AG09309 (cell line): ENCODE measurements around the gene CAMK2A.

Experiments used
- DNase-seq: peaks from one replicate; pipeline ENCODE4 v3.0.0-alpha.2; 2010; ENCODE audit warnings: low read depth
- H3K4me3 ChIP-seq: 2 replicates; pipeline ENCODE4 v1.5.1; 2011; ENCODE audit warnings: mild to moderate bottlenecking, low read depth, low read length, moderate library complexity; ENCODE audit not compliant: control insufficient read depth
- TF ChIP-seq, protein P1 (sequence below): IDR thresholded peaks from 2 replicates; pipeline ENCODE4 v1.5.1; 2011; ENCODE audit warnings: mild to moderate bottlenecking, low read depth, low read length, inconsistent platforms; ENCODE audit not compliant: insufficient read depth, control insufficient read depth; ENCODE audit errors: missing control alignments

The CAMK2A gene

DNA sequence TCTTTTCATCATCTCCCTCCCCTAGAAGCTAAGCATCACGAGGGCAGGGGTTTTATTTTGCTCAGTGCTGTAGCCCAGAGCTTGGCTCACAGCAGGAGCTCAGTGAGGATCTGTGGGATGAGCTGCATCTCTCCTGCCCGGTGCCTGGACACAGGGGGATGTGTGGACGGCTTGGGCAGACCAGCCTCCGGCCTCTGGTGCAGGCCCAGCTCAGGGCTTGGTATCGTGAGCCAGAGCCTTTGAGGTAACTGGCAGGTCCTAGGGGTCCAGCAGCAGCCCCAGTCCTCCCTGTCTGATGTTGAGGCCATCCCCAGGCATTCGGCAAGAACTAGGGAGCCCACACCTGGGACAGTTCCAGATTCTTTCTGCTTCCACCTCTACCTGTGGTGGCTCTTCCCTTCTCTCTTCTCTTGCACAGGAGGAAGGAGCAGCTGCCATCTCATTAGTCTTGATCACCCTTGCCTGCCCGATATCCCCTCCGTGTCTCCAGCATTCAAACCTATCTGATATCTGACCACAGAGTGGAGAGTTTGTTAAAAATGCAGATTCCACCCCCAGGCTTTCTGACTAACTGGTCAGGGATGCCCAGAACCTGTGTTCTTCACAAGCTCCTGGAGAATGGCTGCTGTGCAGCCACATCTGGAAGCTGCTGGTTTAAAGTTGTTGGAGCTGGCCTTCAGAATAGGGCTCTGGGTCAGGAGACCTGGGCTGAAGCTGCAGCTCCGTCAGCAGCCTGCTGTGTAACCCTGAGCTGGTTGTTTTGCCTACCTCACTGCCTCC is 107.6 kb downstream of the CAMK2A start:
- no peak for DNase-seq
- no peak overlapping the region for H3K4me3 ChIP-seq
- TF ChIP-seq, protein P1, sequence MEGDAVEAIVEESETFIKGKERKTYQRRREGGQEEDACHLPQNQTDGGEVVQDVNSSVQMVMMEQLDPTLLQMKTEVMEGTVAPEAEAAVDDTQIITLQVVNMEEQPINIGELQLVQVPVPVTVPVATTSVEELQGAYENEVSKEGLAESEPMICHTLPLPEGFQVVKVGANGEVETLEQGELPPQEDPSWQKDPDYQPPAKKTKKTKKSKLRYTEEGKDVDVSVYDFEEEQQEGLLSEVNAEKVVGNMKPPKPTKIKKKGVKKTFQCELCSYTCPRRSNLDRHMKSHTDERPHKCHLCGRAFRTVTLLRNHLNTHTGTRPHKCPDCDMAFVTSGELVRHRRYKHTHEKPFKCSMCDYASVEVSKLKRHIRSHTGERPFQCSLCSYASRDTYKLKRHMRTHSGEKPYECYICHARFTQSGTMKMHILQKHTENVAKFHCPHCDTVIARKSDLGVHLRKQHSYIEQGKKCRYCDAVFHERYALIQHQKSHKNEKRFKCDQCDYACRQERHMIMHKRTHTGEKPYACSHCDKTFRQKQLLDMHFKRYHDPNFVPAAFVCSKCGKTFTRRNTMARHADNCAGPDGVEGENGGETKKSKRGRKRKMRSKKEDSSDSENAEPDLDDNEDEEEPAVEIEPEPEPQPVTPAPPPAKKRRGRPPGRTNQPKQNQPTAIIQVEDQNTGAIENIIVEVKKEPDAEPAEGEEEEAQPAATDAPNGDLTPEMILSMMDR, result no peak

DNA sequence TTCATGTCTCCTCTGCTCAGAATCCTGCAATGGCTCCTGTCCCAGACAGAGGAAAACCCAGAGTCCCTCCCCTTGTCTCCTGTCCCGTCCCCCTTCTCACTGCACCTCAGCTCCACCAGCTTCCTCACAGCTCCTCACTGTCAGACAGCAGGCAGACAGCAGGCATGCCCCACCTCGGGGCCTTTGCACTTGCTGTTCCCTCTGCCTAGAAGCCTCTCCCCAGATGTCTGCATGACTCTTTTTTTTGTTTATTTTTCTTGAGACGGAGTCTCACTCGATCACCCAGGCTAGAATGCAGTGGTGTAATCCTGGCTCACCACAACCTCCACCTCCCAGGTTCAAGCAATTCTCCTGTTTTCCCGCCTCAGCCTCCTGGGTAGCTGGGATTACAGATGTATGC is 108.5 kb downstream of the CAMK2A start:
- H3K4me3 ChIP-seq, result no peak overlapping the region
- DNase-seq, result no peak
- TF ChIP-seq, protein P1, result no peak

DNA sequence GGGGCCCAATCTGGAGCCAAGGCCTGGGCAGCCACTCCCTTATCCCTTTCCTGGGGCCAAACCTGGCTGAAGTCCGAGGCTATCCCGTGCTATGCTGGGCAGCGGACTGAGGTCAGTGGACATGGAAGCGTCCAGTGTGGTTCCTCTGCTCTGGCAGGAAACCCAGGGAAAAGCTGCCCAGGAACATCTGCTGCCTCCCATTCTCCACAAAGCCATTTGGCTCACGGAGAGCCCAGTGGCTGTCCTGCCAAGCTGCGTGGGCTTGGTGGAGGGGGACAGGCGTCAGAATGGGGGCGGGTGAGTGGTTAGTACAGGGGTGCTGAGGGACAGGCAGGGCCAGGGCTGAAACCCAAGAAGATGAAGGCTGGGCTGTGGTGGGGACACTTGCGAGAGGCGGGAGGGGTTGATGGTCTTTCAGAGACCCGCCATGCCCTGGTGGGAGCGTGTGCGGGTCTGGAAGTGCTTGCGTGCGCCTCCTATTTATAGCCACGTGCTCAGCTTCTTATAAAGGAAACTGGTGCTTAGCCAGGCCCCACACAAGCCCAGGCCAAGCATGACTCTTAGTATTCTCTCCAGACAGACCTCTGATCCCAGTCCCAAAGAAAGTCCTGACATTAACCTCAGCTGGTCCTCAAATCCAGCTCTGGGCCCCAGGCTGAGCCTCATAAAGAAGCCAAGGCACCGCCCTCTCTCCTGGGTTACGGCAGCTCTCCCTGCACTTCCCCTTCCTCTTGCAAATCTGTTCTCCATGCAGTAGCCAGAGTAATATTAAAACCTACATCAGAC is 109.1 kb downstream of the CAMK2A start:
- TF ChIP-seq, protein P1, result no peak
- H3K4me3 ChIP-seq, result no peak overlapping the region
- DNase-seq, result no peak

DNA sequence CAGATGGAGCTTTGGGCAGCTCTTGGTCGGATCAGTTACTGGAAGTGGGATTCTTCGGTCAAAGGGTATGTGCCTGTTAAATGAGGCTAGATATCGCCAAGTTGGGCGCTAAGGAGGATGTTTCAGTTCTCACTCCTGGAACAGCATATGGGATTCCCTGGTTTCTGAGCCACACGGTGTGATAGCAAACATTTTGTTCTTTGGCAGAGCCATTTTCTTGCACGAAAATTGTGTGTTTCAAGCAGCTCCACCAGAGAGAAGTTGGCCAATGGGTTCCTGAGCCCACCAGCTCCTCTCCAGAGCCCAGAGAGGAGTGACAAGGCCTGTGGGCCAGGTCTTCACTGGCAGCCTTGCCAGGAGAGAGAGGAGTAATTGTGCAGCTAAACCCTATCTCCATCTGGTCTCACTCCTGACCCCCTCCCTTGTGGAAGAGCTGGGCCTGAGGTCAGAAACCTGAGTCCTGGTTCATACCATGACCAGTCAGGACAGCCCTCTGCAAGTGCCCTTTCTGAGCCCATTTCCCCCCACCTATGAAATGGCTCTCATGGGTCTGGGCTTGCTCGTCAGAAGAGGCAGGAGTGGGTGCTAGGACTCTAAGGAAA is 110.5 kb downstream of the CAMK2A start:
- TF ChIP-seq, protein P1, result no peak
- H3K4me3 ChIP-seq, result no peak overlapping the region
- DNase-seq, result no peak

DNA sequence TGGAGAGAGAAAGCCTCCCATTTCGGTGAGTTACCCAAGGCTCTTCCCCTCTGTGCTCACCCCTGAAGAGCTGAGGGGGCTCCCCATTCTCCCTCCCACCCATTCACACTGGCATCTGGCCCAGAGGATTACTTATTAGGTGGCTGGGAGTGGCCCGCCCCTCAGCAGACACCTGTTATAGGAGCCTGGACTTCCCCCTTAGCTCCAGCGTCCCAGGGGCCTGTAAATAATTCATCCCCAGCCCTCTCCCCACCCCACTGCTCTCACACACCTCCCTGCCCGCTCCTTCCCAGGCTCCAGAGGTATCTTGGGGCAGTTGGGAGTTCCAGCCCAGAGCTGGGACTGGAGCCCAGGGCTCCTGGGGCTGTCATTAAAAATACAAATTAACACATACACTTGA is 111.3 kb downstream of the CAMK2A start:
- DNase-seq, result no peak
- TF ChIP-seq, protein P1, result no peak
- H3K4me3 ChIP-seq, result no peak overlapping the region

DNA sequence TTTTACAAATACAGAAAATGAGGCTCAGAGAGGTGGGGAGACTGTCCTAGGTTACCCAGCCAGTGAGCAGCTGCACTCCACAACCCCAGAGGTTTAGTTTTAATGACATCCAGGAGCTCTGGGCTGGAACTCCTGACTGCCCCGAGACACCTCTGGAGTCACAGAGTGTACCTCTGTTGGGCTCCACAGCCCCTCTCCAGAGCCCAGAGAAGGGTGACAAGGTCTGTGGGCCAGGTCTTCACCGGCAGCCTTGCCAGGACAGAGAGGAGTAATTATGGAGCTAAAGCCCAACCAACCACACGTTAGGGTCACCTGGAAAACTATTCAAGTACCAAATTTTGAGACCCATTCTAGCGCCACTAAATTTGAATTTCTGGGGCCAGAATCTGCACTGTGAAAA is 111.9 kb downstream of the CAMK2A start:
- no peak overlapping the region for H3K4me3 ChIP-seq
- TF ChIP-seq, protein P1, result no peak

More for the DNA sequence above, 111.9 kb downstream of the CAMK2A start:
- DNase-seq, result no peak
